ENCODE data around the gene ATRNL1.

The ATRNL1 gene

DNA sequence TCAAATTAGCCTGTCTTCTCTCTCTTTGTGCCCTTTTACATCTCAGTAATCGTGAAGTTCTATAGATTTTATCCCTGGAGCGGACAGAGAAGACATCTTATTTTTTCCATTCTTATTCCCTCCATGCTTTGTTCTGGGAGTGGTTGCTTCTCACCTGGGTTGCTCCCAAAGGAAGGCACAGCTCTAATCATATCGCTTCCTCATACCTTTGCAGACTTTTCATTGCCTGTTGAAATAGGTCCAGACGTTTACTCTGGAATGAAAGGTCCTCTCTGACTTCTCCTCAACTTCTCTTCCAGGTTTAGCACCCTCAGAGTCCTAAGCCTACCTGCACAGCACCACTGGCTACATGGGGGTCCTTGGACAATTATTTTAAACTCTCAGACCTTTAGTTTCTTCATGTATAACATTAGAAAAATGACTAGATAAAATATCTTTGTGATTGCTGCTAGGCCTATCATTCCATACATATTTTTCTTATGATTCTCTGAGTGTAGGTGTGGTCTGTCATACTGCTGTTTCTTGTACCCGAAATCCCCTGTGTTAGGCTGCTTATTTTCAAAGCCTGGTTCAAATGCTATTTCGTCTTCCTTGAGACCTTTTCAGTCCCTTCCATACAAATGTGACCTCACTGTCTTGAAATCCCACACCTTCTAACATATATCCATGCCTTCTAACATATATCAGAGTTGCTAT lies 761.7 kb downstream of the ATRNL1 start:
- DNase-seq: no peak

DNA sequence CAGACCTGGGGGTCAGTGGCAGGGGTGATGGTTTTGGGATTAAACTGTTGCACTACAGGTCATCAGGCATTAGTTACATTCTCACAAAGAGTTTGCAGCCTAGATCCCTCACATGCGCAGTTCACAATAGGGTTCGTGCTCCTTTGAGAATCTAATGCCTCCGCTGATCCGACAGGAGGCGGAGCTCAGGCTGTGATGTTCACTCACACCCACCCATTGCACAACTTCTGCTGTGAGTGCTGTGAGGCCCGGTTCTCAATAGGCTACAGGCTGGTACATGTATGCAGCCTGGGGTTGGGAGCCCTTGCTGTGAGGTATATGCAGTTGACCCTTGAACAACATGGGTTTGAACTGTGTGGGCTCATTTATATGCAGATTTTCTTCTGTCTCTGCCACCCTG lies 763.4 kb downstream of the ATRNL1 start:
- no peak for DNase-seq

DNA sequence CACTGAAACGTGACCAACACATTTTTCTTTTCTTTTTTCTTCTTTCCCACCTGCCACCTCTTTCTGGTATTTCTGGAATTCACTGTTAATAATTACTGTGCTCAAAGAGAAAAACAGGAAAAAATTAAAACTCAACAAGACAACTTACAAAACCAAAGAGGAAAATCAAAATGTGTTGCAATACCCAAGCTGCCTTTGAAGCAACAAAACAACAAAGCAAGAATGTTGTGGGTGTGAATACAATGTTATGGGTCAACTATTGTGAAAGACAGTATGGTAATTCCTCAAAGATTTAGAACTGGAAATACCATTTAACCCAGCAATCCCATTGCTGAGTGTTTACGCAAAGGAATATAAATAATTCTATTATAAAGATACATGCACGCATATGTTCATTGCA lies 764.7 kb downstream of the ATRNL1 start:
- no peak for DNase-seq

DNA sequence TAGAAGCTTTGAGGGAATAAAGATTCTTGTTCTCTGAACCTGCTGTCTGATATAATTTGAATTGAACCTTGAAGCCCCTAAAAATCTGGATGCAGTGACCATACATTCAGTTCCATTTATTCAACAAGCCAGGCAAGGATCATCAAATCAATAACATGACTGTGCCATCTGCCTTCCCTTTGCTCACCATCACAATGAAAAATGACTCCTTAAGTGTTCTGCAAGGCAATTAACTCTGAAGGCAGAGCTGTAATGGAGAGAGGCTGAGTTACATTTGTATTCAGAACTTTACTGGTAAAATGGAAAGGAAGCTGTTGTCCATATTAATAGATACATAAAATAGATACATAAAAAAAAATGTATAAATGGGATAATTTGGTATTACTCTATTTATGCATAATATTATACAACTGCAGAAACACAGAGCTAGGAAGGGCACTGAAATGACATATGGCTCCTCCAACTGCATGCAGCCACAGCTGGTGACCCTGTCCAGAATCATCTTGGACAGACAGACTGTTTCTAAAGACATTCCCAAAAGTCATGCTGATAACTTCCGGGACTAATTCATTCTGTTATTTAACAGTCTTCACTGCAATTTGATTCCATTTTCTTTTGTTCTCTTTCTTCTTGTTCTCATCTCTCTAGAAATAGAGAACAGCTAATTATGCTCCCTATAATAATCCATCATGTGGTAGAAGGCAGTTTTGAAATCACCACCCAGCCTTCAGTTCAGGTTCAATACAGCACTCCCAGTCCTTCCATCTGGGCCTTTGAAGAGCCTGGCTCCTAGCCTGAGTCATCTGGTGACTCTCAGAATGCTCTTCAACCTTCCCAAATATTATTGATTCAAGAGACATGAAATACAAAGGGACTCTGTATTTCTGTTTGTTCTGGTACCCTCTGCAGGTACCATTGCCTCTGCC lies 767.3 kb downstream of the ATRNL1 start:
- DNase-seq: no peak

DNA sequence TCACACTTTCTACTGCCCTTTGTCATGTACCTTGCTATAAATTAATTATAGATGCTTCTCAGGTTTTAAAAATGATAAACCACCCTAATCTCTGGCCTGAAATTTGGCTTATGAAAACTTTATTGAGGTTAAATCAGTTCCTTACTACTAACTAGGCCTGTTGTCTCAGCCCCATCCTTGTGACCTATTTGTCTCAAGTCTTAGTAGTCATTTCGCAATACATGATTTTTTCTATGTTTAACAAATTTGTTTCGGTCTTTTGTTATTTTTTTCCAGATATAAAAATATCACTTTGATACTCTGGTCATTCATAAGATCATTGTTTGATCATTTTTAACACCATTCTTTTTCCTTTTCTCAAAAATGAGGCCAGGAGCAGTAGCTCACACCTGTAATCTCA lies 768.3 kb downstream of the ATRNL1 start:
- no peak for DNase-seq

DNA sequence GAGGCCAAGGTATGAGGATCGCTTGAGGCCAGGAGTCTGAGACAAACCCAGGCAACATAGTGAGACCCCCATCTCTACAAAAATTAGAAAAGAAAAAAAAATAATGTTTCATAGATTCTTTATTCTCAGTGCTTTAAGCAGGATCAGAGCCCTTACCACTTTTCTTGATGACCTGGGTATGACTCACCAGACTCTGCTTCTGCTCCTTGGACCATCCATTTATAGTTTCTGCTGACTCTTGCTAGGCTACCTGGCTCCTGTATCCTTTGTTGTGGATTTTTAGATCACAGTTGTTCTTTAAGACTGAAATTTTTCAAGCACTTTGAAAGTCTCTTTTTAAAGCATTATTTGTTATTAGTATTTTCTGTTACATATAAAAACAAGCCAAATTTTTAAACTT lies 768.7 kb downstream of the ATRNL1 start:
- no peak for DNase-seq

DNA sequence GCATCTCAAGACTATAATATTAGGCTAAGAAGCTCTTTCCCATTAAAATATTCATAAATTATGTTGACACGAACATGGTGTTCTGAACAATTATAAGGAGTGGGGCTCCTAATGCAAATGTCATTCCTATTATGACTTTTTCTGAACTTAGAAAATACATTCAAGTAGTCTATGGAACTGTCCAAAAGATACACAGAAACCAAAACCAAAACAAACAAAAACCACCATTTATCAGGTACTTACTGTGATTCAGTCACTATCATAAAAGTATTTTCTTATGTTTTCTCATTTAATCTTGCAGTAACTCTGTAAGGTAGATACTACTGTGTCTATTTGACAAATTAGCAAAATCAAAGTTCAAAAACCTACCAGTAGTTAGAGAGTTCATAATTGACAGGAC lies 773.0 kb downstream of the ATRNL1 start:
- no peak for DNase-seq

DNA sequence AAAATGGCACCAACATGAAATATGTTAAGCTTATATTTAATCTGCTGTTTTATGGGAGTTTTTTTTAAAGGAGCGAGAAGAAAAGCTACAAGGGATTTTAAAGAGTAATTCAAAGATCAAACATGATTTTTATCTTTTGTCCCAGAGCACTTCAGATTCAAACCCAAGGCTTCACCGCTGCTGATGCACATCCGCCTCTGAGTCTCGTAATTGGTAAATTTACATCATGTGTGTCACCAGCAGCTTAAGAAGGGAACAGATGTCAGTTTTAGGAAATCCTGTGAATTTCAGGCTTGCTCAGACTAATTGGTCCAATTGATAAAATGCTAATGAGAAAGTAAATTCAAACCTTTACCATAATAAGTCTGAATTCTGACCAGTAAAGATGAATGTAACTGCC lies 773.5 kb downstream of the ATRNL1 start:
- DNase-seq: no peak

DNA sequence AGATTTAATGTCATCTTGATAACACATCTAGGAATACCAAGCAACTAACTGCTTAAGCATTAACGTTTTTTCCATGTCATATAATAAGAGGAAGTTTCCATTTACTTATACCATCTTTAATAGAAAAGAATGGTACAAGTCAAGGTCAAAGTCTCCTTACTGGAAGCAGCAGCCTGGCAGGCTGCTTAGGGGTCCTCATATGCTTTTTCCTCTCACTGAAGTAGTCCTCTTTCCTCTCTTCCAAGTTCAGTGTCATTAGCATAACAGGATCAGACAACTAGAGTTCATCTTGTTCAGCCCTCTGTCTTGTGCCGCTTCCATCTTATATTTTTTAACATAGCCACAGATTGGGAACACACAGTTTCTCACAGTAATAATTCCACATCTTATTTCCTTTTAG lies 774.1 kb downstream of the ATRNL1 start:
- DNase-seq: no peak

DNA sequence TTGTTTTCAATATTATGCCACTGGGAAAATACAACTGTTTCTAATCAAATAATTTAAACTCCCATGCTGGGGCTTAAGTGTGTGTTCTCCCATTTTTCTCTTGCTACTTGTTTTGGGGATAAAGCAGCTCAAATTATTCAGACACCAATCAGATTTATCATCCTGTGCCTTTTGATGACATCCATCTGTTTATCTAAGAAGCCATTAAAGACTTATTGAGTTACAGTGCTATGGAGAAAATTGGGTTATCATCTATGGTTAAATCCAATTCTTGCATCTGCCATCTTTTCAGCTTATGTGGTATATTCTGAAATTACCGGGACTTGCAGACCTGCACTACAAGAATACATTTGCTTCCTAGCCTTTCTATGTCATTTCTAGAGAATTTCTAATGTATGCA lies 778.7 kb downstream of the ATRNL1 start:
- no peak for DNase-seq

DNA sequence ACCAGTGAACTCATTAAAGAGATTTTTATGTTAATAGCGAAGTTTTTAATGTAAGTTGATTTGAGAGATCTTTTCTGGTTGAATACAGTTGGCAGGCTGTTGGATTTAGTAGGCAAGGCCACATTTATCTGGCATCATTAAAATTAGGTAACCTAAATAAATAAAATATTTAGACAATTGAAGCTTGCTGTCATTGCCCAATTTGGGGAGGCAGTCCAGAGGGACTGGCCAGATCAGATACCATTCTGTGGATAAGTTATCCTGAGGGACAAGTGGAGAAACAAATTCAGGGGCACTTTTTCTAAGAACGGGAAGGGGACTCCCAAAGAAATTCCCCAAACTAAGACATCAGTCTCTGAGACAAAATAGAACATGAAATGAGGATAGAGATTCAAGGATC lies 782.0 kb downstream of the ATRNL1 start:
- DNase-seq: no peak

DNA sequence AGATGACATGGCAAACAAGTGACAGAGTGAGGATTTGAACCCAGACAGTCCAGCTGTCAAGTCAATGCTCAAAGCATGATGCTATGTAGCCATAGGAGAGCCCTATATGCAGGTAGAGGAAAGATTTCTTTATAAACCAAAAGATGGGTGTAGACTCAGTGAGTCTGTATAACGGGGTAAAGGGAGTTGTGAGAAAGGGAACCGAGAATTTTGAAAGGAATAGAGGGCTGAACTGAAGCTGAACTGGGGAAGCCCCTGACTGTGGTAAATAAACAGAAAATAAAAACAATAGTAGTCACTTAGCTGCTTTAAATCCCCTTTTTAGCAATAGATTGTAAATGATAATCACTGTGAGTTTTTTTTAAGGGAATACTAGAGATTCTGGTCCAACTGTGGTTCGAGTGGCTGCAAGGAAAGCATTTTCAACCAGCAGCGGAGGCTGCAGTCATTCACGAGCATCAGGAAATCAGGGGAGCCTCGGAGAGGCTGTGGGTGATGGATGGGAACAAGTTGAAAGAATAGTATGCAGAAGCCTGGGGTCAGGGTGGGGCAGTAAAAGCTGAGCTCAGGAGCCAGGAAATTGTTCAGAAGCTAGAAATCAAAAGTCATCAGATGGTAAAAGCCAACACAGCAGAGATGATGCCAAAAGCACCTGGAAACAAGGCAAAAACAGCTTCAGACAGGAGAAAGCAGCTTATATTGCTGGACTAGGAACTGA lies 786.4 kb downstream of the ATRNL1 start:
- DNase-seq: no peak

DNA sequence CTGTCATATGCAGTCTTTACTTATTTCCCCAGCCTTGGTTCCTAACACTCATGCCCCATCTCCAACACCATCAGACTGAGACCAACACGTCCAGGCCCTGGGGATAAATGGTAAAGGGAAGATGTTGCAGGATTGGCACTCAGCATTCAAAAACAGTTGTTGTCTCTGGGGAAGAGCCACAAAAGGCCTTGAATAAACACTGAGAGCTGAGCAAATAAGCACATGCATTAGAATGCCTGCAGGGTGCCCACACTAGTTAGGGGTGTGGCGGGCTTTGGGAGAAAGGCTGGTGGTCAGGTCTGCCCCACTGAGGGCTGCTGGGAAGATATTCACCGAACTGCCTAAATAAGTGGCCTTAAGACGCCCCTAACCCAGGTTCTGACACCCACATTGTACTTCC lies 788.9 kb downstream of the ATRNL1 start:
- no peak for DNase-seq

DNA sequence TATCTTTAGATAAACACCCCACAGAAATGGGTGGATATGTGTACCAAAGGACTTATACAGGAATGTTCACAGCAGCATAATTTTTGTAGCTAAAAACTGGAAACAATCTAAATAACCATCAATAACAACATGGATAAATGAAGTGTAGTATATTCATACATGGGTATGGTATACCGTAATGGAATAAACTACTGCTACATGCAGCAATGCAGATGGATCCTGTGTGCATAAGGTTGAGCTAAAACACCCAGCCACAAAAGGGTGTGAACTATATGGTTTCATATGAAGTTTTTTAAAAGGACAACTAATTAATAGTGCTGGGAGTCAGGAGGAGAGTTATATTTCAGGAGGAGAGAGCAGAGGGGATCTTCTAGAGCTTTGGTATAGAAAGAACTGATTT lies 790.2 kb downstream of the ATRNL1 start:
- no peak for DNase-seq

DNA sequence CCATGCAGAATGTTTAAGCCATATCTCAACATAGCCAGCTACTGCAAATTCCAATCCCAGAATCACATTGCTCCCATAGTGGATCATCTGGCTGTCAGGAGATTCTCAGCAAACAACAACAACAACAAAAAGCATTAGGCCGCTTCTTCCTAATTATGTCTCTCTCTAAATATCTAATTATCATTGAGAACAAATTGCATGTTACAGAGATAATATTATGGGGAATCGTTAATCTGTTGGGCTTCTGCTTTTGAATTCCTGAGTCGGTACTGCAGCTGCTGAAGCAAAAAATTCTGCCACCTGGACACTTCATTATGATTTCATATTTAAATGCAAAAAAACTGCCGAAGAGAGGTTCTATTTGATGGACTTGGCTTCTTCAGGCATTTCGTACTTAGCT lies 791.2 kb downstream of the ATRNL1 start:
- no peak for DNase-seq

DNA sequence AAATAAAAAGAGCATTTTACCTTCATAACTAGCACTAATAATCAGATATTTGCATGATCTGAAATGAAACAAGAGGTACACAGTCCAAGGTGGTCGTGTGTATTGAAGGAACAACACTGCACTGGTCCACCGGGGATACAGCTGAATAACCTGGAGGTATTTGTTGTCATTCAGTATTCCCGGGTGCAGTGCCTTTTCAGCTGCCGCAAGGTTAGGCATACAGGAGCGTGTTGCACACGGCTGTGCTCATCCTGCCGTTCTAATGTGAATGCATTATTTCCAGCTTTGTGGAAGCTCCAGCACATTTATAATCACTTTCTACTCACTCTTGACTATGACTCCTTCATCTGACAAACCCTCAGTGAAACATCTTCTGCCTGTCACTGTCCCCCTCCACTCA lies 802.0 kb downstream of the ATRNL1 start:
- DNase-seq: no peak

DNA sequence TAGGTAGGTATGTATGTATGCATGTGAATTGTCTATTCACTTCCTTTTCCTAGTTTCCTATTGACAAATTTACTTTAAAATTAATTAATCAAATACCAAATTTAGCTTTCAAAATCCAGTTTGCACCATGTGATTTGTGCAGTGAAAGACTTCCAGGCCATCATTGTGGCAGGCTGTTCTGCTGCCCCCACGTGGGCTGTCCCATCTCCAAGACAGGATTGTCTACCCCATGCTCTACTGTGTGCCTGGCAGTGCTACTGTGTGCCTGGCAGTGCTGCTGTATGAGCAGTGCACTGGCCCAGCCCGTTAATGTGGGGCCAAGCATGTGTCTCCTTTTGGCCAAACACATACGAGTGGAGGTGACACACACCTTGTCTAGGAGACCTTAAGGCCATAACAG lies 805.1 kb downstream of the ATRNL1 start:
- no peak for DNase-seq

DNA sequence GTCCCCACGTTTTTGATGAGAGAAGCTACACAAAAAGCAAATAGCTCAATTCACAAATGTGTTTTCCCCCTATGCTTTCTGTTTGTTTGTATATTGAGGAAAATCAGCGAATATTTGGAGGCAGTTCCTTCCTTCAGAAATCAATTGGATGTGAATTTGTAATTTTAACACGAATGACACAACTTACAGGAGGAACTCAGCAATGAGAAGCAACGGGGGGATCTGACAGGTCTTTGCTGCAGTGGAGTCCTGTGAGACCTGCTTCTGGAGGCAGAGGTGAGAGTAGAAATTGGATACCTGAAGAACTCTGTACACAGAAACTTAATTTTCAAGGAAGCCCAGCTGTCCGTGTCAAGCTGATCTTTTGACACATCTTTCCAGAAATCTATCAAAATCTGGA lies 809.4 kb downstream of the ATRNL1 start:
- DNase-seq: no peak

DNA sequence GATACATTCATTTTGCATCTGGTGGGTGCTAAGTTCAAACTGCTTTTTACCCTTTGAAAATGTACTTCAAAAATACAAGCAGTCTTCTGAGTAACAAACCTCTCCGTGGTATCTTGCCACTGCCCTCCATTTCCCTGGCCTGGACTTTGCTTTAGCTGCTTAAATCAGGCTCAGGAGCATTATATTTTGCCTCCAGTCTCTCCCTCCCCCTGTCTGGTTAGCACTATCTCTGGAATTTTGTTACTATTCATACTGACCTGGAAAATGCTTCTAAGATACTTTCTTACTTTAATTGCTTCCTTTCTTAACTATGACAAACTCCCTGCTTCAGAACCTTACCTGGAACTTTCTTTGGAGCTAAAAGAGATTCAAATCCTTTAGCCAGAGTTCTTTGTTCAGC lies 810.0 kb downstream of the ATRNL1 start:
- DNase-seq: no peak

DNA sequence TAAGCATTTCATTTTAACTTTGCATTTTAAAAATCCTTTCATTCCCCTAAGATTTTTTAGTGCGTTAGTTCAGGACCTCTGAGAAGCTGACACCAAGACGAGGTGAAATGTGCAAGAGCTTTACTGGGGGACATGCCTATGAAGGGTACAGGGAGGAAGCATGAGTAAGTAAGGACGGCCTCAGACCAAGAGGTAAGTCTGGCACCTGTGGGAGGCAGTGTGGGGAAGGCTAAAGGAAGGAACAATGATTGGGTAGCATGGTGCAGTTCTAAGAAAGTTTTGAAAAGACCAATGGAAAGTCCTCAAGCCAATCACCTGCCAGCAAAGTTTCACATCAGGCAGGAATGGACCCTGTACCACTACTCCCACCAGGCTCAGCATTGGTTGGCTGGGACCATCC lies 810.7 kb downstream of the ATRNL1 start:
- no peak for DNase-seq

DNA sequence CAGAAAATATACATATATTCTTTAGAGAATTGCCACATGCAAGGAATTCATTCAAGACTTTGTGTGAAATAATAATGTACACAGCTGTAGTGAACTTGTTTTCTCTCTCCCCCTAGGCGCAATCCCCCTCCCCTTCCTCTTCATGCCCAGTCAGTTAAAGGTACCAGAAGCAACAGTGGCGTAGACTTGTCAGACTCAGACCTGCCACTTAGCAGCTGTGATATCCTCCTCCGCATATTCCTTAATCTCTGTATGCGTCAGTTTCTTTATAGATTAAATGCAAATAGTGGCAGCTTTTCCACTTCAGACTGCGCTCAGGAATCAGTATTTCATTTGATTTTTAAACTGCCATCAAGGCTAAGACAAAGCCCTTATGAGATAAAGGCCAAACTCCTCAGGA lies 815.9 kb downstream of the ATRNL1 start:
- no peak for DNase-seq

DNA sequence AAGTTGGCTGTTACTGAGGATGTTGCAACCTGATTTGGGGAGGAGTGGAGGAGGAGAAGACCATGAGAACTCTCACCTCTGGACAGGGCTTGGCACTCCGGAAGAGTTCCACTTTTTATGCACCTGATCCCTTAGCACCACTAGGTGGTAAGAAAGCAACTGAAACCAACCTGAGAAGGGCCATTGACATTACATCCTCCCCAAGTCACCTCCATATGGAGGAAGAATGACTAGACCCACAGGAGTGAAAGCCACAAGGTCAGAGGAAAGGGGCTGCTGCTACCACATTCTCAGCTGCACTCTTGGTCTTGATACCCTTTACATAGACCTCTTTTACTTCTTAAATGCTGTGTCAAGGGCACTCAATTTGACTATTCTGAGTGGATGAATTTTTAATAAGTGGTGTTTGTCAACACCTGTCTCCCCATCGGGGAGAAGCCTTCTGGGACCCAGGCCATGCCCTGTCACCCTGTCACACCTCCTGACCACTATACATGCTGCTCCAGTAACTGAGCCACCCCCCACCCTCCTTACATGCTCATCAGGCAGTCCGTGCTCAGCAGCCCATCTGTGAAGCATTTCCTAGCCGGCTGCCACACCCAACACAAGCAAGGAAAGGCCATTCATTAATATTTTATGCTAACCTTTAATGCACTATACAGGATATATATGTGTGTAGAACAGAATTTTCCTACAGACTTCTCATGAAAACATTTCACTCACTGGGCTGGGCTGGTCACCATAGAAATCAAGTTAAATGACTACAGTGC lies 817.0 kb downstream of the ATRNL1 start:
- DNase-seq: no peak

DNA sequence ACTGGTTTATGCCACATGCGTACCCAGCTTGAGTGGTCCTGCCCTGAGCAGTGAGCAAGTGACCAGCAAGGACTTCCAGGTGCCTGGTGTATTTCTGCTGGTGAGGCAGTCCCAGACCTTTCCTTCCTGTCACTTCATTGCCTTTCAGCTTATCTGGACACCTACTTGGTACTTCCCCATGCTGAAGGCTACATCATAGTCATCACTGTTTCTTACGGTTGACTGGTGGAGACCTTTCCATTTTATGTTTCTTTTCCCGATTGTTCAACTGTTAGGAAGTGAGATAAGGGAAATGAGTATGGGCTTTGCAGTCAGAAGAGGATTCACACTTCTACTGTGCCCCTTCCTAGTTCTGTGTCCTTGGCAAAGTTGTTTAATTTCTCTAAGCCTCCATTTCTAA lies 821.3 kb downstream of the ATRNL1 start:
- no peak for DNase-seq

All from NCI-H1092 (cell line).